CD4-positive, alpha-beta T cell treated with Interleukin-17A for 1 hour (primary cell): ENCODE results near the gene CDON.

Source experiments
- DNase-seq: peaks from one replicate; pipeline ENCODE4 v3.0.0-alpha.2; 2020

Gene CDON

DNA sequence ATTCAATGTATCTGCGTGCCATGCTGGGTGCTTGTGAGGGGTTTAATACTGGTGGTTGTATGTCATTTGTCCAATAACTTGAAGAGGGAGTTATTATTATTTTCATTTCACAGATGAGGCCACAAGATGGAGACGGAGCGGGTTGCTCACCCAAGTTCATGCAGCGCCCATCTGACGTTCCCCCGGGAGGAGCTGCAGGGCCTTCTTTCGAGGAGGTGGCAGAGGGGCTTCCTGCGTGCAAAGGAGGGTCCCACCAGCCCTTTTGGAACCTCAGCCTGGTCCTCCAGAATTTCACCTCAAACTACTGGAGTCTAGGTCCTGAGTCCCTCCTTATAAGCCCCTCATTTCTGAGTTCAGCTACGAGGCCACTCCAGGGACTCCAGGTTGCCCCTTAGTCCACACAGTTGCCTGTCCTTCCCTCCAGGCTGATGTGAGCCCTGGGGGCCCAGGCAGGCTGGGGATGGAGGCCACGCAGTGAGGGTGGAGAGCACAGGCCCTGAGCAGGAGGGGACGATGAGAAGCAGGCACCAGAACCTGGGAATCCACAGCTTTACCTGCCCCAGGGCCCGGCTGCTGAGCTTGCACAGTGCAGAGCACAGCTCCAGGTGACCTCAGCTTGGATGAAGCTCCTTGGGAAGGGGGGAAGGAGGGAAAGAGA, 119.8 kb downstream of the CDON start:
- no peak for DNase-seq

- DNase-seq: peak; percentile 39
Observed at GRCh38 chr11:125941619-125942611, 120.8 kb downstream of the CDON start.

DNA sequence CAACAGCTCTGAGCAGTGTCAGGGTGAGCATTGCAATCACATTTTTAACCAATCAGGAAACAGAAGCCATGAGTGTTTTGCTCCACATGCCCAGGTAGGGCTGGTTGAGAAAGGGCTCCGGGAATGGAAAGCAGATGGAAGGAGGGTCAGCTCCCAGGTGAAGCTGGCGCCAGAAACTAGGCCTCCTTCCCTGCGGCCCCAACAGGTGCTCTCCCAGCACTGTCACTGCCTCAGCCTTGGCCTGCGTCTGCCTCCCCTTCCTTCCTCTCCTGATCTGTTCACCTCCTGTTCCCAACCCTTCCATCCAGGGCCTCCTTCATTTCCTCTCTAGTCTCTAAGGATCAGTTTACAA, 121.4 kb downstream of the CDON start:
- no peak for DNase-seq

GRCh38 chr11:125940145-125940544, 122.5 kb downstream of the CDON start:
- DNase-seq: no peak

DNA sequence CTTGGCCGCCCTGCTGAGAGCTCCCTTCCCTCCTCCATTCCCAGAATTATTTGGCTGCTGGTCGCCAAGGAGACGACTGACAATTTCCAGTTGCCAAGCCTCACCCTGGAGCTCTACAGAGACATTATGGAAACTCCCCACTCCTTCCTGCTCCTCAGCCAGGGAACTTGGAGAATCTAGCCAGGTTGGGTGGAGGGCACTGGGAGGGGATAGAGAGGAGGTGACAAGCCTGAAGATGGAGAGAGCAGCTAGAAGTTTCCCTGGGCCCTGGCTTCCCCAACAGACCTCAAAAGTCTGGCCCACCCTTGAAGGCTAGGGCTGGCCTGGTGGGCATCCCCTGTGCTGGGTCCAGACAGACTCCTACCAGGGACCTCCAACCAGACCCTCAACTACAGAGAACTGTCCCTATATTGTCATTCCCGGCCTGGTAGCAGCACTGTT, 123.6 kb downstream of the CDON start:
- DNase-seq: no peak

DNA sequence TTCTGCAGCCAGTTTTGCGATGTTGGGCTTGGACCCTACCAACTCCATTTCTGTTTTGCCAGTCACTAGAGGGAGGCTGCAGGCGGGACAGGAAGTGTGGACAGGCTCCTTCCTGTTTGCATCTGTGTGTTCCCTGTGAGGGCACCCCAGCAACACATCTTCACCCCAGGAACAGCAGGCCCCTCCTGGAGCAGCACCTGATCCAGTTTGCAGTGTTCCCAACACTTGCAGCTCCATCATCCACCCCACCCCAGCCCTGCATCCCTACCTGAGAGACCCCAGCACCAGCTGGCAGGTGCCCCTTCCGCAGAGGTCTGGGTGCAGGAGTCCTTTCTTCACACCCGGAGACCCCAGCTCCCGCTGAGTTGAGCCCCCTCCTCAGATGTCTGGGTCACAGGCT, 124.2 kb downstream of the CDON start:
- no peak for DNase-seq

- DNase-seq: no peak
Observed at GRCh38 chr11:125935618-125936199, 127.0 kb downstream of the CDON start.

DNA sequence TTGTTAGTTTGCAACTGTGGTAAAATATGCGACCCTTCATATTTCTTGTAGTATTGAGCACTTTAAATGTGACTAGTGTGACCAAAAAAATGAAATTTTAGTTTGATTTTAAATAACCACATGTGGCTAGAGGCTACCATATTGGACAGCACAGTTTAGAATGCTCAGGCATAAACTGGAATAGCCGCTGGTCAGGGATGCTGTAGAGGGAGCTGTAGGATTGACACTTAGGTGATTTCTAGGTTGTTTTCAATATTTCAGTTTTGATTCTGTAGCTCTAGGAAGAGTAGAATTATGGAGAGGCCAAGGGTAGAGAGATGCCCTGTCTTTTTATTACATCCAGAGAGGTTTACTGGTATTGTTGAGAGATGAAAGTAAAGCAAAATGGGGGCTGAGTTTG, 127.6 kb downstream of the CDON start:
- no peak for DNase-seq

- DNase-seq: no peak
Observed at GRCh38 chr11:125934473-125934872, 128.2 kb downstream of the CDON start.

GRCh38 chr11:125933030-125933813, 129.4 kb downstream of the CDON start:
- no peak for DNase-seq

DNA sequence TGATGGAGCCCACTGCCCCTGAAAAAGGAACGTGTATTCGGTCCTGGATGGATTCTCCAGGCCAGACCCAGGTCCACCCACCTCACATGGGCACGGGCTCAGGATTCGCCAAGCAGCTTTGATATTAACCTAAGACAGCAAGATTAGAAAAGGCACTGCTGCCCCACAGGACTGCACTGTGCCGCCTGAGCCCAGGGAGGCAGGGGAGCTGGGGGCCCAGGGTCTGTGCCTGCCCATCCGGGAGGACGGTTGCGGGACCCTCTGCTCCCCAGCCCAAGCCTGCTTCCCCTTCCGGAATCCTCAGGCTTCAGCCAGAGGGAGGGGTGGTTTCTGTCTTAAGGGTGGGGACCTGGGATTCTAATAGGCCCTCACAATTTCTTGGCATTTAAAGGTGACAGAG, 130.4 kb downstream of the CDON start:
- DNase-seq: no peak

DNA sequence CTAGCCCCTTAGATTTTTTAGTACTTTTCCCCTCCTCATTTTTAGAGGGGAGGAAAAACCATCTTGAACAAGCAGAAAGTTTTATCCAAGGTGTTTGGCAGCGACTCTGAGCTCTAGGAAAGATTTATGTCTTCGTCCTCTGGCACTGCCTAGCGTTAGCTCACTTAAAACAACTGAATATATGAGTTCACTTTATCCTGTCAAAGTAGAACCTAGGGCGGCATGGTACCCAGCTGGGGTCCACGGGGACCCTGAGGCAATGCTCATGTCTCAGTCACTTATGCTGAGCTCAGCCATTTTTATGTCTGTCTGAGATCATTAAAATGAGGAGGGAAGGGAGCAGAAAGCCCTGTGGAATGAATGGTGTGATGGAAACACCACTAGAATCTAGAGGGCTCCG, 131.0 kb downstream of the CDON start:
- no peak for DNase-seq

DNA sequence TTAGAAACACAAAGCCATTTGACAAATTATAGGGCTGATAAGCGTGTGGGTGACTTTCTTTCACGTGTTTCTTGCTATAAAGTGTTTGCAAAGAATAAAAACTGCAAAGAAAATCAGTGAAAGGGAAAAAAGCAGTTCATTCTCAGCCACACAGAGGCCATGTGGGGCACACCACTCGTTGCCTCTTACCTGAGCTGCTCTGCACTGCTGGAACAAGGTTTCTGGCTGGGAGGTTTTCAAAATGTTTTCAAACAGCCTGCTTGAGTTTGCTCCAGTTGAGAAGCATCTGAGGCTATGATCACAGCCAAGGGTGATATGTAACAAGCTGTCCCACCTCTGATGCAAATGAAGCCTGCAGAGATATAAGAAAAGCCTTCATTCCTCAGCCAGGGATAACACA, 131.6 kb downstream of the CDON start:
- DNase-seq: no peak

DNA sequence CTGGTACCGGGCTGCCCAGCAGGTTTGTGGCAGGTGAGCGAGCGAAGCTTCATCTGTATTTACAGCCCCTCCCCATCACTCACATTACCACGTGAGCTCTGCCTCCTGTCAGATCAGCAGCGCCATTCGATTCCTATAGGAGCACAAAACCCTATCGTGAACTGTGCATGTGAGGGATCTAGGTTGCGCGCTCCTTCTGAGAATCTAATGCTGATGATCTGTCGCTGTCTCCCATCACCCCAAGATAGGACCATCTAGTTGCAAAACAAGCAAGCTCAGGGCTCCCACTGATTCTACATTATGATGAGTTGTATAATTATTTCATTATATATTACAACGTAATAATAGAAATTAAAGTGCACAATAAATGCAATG, 132.6 kb downstream of the CDON start:
- DNase-seq: no peak

GRCh38 chr11:125929445-125930075, 133.1 kb downstream of the CDON start:
- DNase-seq: no peak

GRCh38 chr11:125926682-125927081, 136.0 kb downstream of the CDON start:
- DNase-seq: no peak

DNA sequence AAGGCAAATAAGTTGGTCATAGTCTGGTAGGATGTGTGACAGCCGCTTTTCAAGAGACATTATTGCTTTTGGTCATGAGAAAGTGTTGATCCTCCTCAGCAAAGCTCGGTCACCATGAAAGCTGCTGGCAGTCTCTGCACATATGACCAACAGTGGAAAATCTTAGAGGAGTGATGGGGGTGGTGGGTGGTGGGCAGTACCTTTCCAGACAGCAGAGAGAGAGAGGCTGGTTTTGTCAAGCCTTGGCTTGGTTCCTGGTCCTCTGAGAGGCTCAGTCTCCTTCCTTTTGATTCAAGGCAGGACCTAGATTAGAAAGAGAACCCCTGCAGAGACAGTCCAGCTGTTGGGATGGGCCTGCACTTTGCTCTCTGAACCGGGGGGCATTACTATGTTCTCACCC, 136.9 kb downstream of the CDON start:
- no peak for DNase-seq

DNA sequence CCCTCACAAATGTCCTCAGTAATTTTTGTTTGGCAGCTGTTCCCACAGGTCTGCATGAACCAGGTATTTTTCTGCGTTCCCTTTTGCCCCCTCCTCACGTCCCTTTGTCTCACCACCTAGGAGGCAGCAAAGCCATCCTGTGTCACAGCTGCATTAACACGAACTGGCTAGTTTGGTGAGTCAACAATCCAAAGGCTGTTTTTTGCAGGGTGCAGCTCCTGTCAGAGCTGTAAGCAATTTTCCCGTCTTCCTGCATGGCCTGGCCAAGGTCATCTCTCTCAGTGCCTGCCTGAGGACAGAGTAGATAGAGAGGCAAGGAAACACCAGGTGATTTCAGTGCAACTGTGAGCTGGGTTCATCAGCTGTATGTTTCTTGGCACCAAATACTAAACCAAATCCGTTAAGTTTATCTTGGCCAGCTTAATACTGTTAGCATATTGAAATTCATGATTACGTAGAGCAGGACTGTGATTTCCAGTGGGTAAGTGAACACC, 137.4 kb downstream of the CDON start:
- no peak for DNase-seq

DNA sequence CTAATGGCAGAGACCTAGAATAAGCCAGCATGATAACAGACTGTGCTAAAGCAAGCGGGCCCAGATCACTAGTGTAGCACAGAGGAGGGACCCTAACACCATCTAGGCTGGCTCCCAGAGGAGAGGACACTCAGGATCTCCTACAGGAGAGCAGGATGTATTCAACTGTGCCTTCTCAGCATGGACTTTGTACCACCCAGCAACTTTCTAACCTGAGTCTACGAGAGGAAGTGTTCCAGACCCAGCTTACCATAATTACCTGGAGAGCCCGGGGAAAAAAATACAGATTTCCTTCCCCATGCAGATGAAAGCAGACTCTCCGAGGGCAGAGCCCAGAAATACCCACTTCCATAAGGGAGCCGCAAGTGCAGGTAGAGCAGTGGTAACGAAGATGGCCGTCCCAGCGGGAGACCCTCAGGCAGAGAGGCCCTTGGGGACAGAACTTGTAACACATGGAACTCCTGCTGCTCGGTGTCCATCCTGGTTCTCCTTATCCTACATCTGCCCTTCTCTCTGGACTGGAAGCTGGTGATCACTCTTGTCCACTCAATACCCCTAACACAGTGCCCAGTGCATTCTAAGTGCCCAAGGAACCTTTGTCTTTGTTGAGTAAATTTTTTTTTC, 138.2 kb downstream of the CDON start:
- DNase-seq: no peak

GRCh38 chr11:125923633-125924032, 139.0 kb downstream of the CDON start:
- no peak for DNase-seq

- peak; percentile 66 for DNase-seq
Observed at GRCh38 chr11:125923012-125923579, 139.6 kb downstream of the CDON start.

GRCh38 chr11:125922156-125922555, 140.5 kb downstream of the CDON start:
- no peak for DNase-seq
